Suprapubic skin (tissue), 4 donors: ENCODE data around the gene ZFP36L1. TPM values are rescaled to one million over a fixed set of nuclear protein-coding genes. Genes with fewer than 3 reads are reported as not detected.

ENCODE experiments used
- DNase-seq, 2 donors: peaks; one replicate each; pipeline ENCODE4 v3.0.0-alpha.2; 2019; ENCODE audit warnings: low spot score in 2 of 2
- H3K27ac ChIP-seq: fragments of 200-600 bp; sonication (generic); one replicate; pipeline ENCODE4 v1.5.1; 2019
- H3K27me3 ChIP-seq: fragments of 200-600 bp; sonication (generic); one replicate; pipeline ENCODE4 v1.5.1; 2019
- H3K36me3 ChIP-seq: fragments of 200-600 bp; sonication (generic); one replicate; pipeline ENCODE4 v1.5.1; 2019
- H3K4me1 ChIP-seq: fragments of 200-600 bp; sonication (generic); one replicate; pipeline ENCODE4 v1.5.1; 2019
- H3K4me3 ChIP-seq: fragments of 200-600 bp; sonication (generic); one replicate; pipeline ENCODE4 v1.5.1; 2019; ENCODE audit warnings: mild to moderate bottlenecking
- H3K9me3 ChIP-seq: fragments of 200-600 bp; sonication (generic); one replicate; pipeline ENCODE4 v1.5.1; 2019
- CTCF ChIP-seq, 2 donors: fragments of 200-600 bp in 1 of 2; fragments of 450-650 bp in 1 of 2; sonication (generic) in 1 of 2; IDR thresholded peaks; one replicate each; pipeline ENCODE4 v1.5.1; 2016 to 2019; ENCODE audit warnings: antibody characterized with exemption in 2 of 2, mild to moderate bottlenecking in 1 of 2, moderate library complexity in 1 of 2
- EP300 ChIP-seq: sonication (generic); formaldehyde crosslinking; IDR thresholded peaks from one replicate; pipeline ENCODE4 v1.6.1; 2017; ENCODE audit warnings: antibody characterized with exemption
- POLR2A ChIP-seq, 2 donors: fragments of 450-650 bp; IDR thresholded peaks; one replicate each; pipeline ENCODE4 v1.6.1; 2017; ENCODE audit warnings: antibody characterized with exemption in 2 of 2, mild to moderate bottlenecking in 2 of 2, moderate library complexity in 2 of 2
- POLR2AphosphoS5 ChIP-seq, 3 donors: sonication (generic); formaldehyde crosslinking; IDR thresholded peaks; one replicate each; pipeline ENCODE4 v1.6.1; 2017; ENCODE audit warnings: antibody characterized with exemption in 3 of 3
- WGBS: methylation state at CpG from one replicate; pipeline ENCODE4 v1.1.5; 2018; 5-methylcytosine and 5-hydroxymethylcytosine counted together
- total RNA-seq, 4 donors: library from RNA; depleted of rRNA; stranded (reverse); fragments of >200 nt; gene quantifications; one replicate each; pipeline ENCODE4 v1.1.0, GENCODE V29; 2016

Gene ZFP36L1
- total RNA-seq, 4 donors from 2014 or later: 1,382 to 1,995 (median 1,611) TPM

- H3K27ac ChIP-seq: no peak overlapping the region
- DNase-seq: peak; percentile 60 to 62
Observed at GRCh38 chr14:68782091-68782981, 10.5 kb downstream of the ZFP36L1 start.

GRCh38 chr14:68781161-68782021, 11.5 kb downstream of the ZFP36L1 start:
- Histone ChIP-seq H3K27me3 (no peaks in the 10 kb centered on the region), H3K27ac (peak overlapping the region; percentile 67), H3K9me3 (no peaks in the 10 kb centered on the region), H3K4me3 (no peak overlapping the region), H3K36me3 (no peaks in the 10 kb centered on the region), H3K4me1 (peaks cover 53% of the 10 kb centered on the region)
- peak in 1 of 2 donors; percentile 76 for DNase-seq
- TF ChIP-seq CTCF (IDR thresholded peaks at IDR 0.05) (no peak), EP300 (no peak), POLR2AphosphoS5 (IDR thresholded peaks at IDR 0.05) (no peak), POLR2A (IDR thresholded peaks at IDR 0.05) (no peak)
- 68% methylated on average over 14 of the region's 14 CpGs for WGBS

More at GRCh38 chr14:68782091-68782981, 10.5 kb downstream of the ZFP36L1 start:
- Histone ChIP-seq H3K4me1 (peaks cover 63% of the 10 kb centered on the region), H3K36me3 (peaks cover 5% of the 10 kb centered on the region), H3K4me3 (no peak overlapping the region), H3K27me3 (no peaks in the 10 kb centered on the region), H3K9me3 (no peaks in the 10 kb centered on the region)
- TF ChIP-seq CTCF (IDR thresholded peaks at IDR 0.05): no peak
- no peak for TF ChIP-seq POLR2AphosphoS5 (IDR thresholded peaks at IDR 0.05)
- no peak for TF ChIP-seq POLR2A (IDR thresholded peaks at IDR 0.05)
- no peak for TF ChIP-seq EP300
- 86% methylated on average over 10 of the region's 10 CpGs for WGBS

- no peak overlapping the region for H3K4me3 ChIP-seq
- H3K9me3 ChIP-seq: no peaks in the 10 kb centered on the region
- DNase-seq: peak in 1 of 2 donors; percentile 78
- H3K27me3 ChIP-seq: no peaks in the 10 kb centered on the region
- H3K4me1 ChIP-seq: peaks cover 47% of the 10 kb centered on the region
- peak overlapping the region; percentile 67 for H3K27ac ChIP-seq
- 34% methylated on average over 7 of the region's 7 CpGs for WGBS
- no peaks in the 10 kb centered on the region for H3K36me3 ChIP-seq
- no peak for TF ChIP-seq POLR2A (IDR thresholded peaks at IDR 0.05)
- no peak for TF ChIP-seq POLR2AphosphoS5 (IDR thresholded peaks at IDR 0.05)
- no peak for TF ChIP-seq EP300
- no peak for TF ChIP-seq CTCF (IDR thresholded peaks at IDR 0.05)
Observed at GRCh38 chr14:68780358-68781160, 12.3 kb downstream of the ZFP36L1 start.

GRCh38 chr14:68779761-68780323, 13.0 kb downstream of the ZFP36L1 start:
- peak; percentile 48 for DNase-seq
- 42% methylated on average over 7 of the region's 9 CpGs for WGBS
- H3K36me3 ChIP-seq: no peaks in the 10 kb centered on the region
- H3K4me1 ChIP-seq: peaks cover 40% of the 10 kb centered on the region
- no peaks in the 10 kb centered on the region for H3K27me3 ChIP-seq
- H3K27ac ChIP-seq: peak overlapping the region; percentile 67
- no peak for TF ChIP-seq CTCF (IDR thresholded peaks at IDR 0.05)
- peak in 1 of 3 donors; percentile 37 for TF ChIP-seq POLR2AphosphoS5 (IDR thresholded peaks at IDR 0.05)
- no peak for TF ChIP-seq POLR2A (IDR thresholded peaks at IDR 0.05)
- TF ChIP-seq EP300: no peak
- H3K4me3 ChIP-seq: no peak overlapping the region
- H3K9me3 ChIP-seq: no peaks in the 10 kb centered on the region
